22Rv1 (cell line): ENCODE measurements around the gene TXNDC11.

Source experiments
- H3K27ac ChIP-seq: fragments of 450-650 bp; 2 replicates; pipeline ENCODE4 v1.5.1; 2017
- CTCF ChIP-seq: fragments of 450-650 bp; IDR thresholded peaks from 2 replicates; pipeline ENCODE4 v1.5.1; 2017; ENCODE audit warnings: mild to moderate bottlenecking
- ZFX ChIP-seq: fragments of 450-650 bp; IDR thresholded peaks from 2 replicates; pipeline ENCODE4 v1.6.1; 2017; ENCODE audit warnings: antibody characterized with exemption, borderline replicate concordance

Gene TXNDC11

GRCh38 chr16:11676799-11677198, 65.9 kb downstream of the TXNDC11 start:
- no peak overlapping the region for H3K27ac ChIP-seq
- TF ChIP-seq CTCF, result no peak
- no peak for TF ChIP-seq ZFX

- TF ChIP-seq ZFX (no peak), CTCF (no peak)
- H3K27ac ChIP-seq, result no peak overlapping the region
Measured at GRCh38 chr16:11675561-11676511, 66.8 kb downstream of the TXNDC11 start.

DNA sequence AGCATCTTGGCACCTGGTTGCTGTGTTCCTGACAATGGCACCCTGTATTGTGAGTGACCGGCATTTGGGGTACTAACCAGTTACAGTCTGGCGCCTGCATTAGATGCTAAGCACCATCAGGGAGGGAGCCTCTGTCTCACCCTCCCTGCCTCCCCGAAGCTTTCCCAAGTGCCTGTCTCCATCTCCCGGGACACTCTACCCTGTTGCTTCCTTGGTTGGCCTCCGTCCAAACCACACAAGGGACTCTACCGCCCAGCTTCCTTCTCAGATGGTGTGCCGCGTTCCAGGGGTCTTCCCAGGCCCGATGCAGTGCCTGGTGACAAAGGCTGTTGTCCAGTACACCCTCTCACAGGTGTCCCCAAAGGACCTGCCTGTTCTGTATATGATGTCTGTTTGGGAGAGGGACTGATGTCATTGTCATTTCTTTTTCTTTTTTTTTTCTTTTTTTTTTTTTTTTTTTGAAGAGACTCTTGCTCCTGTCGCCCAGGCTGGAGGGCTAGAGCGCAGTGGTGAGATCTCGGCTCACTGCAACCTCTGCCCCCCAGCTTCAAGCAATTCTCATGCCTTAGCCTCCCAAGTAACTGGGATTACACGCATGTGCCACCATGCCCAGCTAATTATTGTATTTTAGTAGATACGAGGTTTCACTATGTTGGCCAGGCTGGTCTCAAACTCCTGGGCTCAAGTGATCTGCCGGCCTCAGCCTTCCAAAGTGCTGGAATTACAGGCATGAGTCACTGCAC, 67.7 kb downstream of the TXNDC11 start:
- no peak overlapping the region for H3K27ac ChIP-seq
- TF ChIP-seq ZFX (no peak), CTCF (no peak)

GRCh38 chr16:11674001-11674817, 68.4 kb downstream of the TXNDC11 start:
- no peak overlapping the region for H3K27ac ChIP-seq
- TF ChIP-seq CTCF (no peak), ZFX (no peak)

GRCh38 chr16:11673091-11674000, 69.3 kb downstream of the TXNDC11 start:
- no peak overlapping the region for H3K27ac ChIP-seq
- TF ChIP-seq ZFX (no peak), CTCF (no peak)
